HG03565 (cell line): ENCODE measurements around the gene MTX1.
"Not testable (repeated sequence)": the region's sequence is repeated elsewhere in the genome, so short reads cannot be mapped to it uniquely, and the experiment has no call there.

Experiments
- ATAC-seq: cut with Tn5 transposase; IDR thresholded peaks from one replicate; pipeline ENCODE4 v1.9.1; 2021; ENCODE audit warnings: mild to moderate bottlenecking, moderate library complexity; ENCODE audit not compliant: unreplicated experiment

MTX1 gene

DNA sequence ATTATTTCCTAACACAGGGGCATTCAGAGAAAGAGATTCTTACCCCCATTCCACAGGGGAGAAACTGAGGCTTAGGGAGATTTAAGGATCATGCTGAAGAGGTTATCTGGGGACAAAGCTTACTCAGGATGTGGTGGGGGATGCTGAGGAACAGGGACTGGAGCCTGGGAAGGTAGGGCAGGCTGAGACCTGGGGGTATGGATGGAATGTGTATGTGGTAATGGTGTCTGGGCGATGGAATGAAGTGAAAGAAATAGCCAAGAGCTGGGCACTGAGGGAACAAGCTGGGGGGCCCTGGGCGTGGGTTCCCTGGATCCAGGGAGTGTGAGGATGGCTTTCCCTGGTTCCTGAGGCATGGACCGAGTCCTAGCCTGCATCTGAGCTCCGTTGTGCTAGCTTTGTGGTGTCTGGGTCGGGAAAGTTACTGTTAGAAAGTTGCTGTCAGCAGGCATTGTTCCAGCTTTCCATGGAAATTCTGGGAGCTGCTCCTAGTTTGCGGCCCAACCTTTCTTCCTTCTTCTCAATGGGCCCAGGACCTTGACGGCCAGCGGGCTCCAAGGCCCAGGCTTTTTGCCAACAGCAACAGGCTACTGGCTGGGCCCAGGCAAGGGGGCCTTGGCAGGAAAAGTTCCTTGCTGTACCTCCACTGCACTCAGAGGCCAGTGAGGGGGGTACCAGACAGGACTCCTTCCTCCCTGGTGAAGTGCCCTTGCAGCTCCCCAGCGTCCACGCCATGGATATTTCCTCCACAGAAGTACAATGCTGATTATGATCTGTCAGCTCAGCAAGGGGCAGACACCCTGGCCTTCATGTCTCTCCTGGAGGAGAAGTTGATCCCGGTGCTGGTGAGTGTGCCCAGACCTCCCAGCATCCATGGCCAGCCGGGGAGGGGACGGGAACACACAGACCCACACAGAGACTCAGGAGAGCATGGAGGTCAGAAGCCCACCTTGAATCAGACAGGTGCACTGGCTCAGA is 23.8 kb downstream of the MTX1 start:
- not testable (repeated sequence) for ATAC-seq

GRCh38 chr1:155233502-155233901 is 25.0 kb downstream of the MTX1 start:
- not testable (repeated sequence) for ATAC-seq

GRCh38 chr1:155235375-155235774 is 26.9 kb downstream of the MTX1 start:
- ATAC-seq: not testable (repeated sequence)

GRCh38 chr1:155236451-155236850 is 28.0 kb downstream of the MTX1 start:
- ATAC-seq: no peak

- no peak for ATAC-seq
Measured at GRCh38 chr1:155241069-155241679, 32.7 kb downstream of the MTX1 start.

DNA sequence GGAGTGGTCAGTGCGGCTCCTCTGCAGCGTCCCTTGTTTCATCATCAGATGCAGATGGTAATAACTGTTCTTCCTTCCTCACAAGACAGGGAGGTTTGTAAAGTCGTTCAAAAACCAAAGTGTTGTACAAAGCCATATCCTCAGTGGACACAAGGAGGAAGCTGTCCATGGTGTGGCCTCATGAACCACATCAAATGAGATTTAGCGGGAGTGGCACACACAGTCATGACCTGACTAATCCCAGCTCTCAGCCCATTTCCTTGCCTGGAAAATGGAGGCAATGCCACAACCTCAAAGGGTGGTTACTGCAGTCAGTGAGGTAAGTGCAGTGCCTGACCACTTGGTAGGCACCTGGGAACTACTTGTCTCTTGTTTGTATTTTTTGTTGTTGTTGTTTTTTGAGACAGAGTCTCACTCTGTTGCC is 33.4 kb downstream of the MTX1 start:
- ATAC-seq: no peak

DNA sequence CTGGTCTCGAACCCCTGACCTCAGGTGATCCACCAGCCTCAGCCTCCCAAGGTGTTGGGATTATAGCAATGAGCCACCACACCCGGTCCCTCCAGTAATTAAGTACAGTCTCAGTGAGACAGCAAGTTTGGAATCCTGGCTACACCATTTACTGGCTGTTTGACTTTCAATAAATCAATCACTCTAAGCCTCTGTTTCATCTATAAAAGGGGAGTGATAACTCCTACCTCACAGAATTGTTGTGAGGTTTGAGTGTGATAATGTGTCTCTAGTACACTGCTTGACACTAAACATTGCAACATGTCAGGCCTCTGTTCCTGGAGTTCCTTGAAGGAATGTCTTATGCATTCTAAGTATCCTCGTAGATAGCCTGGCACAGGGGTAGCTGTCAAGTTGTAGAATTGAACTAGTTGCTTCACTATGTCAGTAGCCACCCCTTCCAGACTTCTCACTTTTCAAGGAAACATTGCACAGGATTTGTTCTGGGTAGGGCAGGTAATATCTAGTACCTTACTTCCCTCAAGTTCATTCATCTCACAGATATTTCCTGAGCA is 34.4 kb downstream of the MTX1 start:
- ATAC-seq: no peak

- ATAC-seq: peak; percentile 78
Measured at GRCh38 chr1:155244368-155245162, 36.1 kb downstream of the MTX1 start.

DNA sequence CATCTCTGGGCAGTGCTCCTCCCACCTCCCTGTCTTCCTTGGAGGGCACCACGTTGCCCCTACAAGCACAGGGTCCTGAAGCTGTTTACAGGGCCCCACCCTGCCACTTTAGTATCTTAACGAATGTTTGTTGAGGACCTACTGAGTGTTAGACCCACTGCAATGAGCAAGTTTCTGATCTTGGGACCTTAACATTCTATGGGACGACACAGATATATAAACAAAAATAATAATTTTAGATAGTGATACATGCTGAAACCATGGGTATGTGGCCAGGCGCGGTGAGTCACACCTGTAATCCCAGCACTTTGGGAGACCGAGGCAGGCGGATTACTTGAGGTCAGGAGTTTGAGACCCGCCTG is 36.6 kb downstream of the MTX1 start:
- ATAC-seq: no peak

DNA sequence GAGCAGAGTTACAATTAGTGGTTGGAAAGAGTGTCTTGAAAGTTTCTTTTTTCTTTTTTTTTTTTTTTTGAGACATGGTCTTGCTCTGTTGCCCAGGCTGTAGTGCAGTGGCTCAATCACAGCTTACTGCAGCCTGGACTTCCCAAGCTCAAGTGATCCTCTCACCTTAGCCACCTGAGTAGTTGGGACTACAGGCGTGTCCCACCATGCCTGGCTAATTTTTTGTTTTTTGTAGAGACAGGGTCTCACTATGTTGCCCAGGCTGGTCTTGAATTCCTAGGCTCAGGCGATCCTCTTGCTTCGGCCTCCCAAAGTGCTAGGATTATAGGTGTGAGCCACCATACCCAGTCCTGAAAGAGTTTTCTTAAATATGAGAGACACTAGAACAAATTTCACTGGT is 38.3 kb downstream of the MTX1 start:
- not testable (repeated sequence) for ATAC-seq

DNA sequence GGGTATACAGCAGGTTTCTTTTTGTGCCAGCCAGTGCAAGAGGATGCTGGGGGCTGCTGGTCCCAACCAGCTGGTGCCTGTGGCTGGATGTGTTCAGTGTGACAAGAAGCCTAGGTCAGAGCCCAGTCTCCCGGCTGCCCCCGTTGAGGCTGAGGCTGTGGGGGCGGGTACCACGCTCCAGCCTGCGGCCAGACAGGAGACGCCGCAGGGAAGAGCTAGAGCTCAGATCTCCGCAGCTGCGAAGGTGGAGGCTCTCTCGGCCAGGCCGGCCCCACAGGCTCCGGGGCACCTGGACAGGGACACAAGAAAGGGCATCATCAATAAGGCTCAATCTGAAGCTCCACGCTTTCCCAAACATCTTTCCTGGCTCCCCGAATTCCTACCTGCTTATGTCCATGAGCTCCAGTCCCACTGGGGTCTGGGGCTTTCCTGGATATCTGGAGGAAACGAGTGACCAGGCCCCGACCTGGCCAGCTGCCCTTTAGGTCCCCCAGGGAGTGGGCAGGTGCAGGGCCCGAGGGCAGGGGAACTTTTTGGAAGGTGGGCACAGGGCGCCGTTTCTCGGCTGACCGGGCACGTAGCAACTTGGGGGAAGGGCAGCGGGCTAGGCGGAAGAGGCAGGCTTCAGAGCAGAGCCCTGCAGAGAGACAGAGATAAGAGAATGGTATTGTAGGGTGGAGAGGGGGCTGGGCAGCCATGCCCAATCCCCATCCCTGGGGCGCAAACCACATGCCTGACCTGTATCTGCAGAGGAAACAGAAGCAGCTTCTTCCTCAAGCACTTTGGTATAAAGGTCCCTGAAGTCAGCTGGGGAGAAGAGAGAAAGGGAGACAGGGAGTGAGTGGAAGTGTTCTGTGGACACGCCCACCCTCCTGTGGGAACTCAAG is 39.4 kb downstream of the MTX1 start:
- no peak for ATAC-seq

DNA sequence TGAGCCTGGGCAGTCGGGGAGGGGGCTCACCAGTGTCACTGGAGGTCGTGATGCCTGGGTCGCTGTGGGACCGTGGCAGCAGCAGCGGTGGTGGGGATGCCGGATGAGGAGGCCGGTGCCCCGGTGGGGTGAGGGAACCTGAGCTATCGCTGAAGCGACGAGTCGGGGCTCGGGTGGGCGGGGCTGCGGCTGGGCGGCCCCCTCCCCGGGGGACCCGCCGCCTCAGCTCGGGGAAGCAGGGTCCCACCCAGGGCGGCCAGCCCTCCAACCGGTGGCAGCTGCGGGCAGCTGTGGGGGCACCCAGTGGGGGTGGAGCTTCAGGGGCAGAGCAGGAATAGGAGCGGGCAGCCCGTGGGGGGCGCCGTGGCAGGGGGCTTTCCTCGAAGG is 41.7 kb downstream of the MTX1 start:
- peak; percentile 22 for ATAC-seq

DNA sequence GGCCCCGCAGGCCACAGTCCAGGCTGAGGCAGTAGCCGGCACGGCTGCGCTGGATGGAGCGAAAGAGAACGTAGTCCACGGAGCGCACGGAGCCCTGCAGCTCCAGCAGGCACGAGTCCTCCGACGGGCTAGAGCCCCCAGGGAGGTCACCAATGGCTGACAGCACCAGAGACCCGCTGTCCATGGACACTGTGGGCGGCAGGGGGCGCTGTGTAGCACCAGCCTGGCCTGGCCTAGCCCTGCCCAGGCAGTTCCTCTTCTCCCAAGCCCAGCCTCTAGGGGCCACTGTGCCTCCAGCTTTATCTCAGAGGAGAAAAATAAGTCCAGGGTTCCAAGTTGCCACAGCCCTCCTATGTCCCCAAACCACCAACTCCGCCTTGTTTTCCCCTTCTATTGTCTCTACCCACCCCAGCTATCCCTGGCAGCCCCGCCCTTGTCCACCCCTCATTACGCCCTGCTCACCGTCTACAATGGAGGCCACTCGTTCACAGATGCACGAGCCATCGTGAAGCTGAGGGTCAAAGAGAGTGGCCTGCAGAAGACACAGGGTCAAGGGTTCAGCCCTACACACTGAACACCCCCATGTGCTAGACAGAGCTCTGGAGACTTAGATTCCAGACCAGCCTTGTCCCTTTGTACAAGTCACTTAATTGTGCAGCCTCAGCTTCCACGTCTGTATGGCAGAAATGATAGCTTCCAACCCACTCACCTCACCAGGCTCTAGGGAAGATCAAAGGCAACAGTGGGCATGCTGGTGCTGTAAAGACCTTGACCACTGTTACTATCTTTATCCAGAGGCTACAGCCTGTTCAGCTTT is 42.3 kb downstream of the MTX1 start:
- peak; percentile 71 for ATAC-seq

- no peak for ATAC-seq
Measured at GRCh38 chr1:155251566-155251965, 43.1 kb downstream of the MTX1 start.

GRCh38 chr1:155253208-155253607 is 44.7 kb downstream of the MTX1 start:
- ATAC-seq: no peak

DNA sequence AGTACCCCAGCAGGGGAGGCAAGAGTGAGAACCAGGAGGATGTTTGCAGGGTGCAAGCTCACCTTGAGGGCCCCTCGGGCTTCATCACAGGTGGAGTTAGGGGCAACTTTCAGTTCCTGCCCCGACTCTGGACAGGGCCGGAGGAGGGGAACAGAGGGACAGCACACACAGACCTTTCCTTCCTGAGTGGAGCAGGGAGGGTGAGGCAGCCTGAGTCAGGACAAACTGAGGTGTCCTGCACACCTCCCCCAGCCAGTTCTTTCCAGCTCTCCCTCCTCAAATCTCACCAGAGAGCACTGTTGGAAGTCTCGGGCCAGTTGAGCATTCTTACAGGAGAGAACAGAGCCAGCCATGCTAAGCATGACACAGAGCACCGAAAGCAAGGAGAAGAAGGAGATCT is 45.3 kb downstream of the MTX1 start:
- no peak for ATAC-seq

DNA sequence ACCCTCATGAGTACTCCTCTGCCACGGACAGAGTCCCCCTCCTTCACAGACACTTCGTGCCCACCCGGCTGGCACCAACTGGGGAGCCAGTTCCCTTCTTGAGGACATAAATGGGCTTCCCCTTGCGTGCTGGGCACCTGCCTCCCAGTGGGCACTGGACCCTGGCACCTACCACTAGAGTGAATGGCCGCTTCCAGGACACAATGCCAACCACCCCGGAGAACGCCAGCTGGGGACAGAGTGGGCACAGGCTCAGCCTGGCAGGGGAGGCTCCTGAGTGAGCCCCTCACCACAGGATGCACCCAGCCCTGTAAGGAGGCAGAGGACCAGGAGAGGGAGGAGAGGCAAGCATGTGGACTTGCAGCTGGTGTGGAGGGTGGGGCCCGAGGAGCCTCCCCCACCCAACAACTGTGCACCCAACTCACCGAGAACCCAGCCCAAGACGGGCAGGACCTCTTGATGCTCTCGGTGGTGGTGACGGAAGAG is 45.8 kb downstream of the MTX1 start:
- no peak for ATAC-seq

DNA sequence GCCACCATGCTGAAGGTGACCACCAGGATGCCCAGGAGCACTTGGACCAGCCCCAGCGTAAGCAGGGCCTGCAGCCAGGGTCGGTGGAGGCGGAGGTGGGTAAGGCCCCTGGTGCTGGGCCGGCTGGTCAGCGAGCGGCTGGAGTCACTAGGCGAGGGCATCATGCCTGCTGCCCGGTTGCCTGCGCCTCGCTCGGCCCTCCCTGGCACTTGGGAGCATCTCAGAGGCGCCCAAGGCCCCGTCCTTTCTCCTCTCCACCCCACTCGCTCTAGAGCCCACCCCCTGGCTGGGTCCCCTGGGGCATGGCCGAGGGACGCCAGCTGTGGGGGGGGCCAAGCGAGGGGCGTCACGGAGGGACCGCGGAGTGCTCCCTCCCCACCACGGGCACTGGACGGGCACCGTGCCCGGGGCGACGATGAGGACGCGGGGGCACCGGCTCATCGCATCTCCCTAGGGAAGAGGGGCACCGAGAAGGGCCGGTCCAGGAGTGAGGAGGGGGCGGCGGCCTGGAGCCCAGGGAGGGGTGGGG is 46.3 kb downstream of the MTX1 start:
- ATAC-seq: no peak
